Measurements from ENCODE around the gene STC2. TPM values are rescaled to one million over a fixed set of nuclear protein-coding genes. Genes with fewer than 3 reads are reported as not detected.

STC2 gene
- total RNA-seq, 1 donor from 2014 or later, result 12.2 TPM

DNA sequence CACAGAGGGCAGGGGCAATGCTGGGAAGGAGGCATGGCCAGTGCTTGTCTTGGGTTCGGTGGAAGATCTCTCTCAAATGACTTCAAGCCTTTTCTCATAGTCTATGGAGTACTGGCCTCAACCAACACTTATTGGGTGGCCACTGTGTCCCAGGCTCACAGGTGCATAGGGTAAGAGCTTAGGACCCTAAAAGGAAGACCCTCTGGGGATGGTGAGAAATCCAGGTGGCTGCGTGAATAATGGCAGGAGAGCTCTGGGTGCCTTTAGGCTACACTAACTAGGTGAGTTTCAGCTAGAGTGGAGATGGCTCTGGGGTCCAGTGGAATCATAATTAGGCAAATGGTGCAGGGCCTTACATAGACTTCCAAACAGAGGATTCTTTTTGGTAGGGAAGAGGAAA lies 9.9 kb downstream of the STC2 start:
- peaks cover 16% of the 10 kb centered on the region for H3K4me1 Mint-ChIP-seq (ENCODE audit: low read depth)
- H3K9me3 Mint-ChIP-seq (ENCODE audit: low read depth), result no peaks in the 10 kb centered on the region
- DNase-seq (ENCODE audit: low spot score, unreplicated experiment), result no peak
- H3K27ac Mint-ChIP-seq, result no peak overlapping the region
- TF ChIP-seq, protein P1, sequence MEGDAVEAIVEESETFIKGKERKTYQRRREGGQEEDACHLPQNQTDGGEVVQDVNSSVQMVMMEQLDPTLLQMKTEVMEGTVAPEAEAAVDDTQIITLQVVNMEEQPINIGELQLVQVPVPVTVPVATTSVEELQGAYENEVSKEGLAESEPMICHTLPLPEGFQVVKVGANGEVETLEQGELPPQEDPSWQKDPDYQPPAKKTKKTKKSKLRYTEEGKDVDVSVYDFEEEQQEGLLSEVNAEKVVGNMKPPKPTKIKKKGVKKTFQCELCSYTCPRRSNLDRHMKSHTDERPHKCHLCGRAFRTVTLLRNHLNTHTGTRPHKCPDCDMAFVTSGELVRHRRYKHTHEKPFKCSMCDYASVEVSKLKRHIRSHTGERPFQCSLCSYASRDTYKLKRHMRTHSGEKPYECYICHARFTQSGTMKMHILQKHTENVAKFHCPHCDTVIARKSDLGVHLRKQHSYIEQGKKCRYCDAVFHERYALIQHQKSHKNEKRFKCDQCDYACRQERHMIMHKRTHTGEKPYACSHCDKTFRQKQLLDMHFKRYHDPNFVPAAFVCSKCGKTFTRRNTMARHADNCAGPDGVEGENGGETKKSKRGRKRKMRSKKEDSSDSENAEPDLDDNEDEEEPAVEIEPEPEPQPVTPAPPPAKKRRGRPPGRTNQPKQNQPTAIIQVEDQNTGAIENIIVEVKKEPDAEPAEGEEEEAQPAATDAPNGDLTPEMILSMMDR (IDR thresholded peaks at IDR 0.05; ENCODE audit: unreplicated experiment), result no peak
- H3K36me3 Mint-ChIP-seq (ENCODE audit: insufficient read depth), result peaks cover 24% of the 10 kb centered on the region
- no peak overlapping the region for H3K4me3 Mint-ChIP-seq (ENCODE audit: low read depth)
- peaks cover 3% of the 10 kb centered on the region for H3K27me3 Mint-ChIP-seq

DNA sequence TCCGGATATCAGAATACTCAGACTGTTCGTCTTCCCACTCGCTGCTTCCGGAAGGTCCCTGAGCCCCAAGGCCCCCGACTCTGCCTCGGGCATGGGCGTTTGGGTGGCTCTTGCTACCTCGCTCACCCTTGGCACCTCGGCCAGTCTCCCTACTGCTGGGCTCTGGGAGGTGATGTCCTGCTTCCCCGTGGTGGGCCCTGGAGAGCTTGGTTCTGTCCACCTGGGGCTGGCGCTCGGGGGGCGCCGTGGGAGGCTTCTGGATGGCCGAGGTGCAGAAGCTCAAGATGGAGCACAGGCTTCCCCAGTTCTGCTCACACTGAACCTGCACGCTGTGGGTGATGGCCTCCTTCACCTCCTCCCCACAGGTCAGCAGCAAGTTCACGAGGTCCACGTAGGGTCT lies 10.4 kb downstream of the STC2 start:
- DNase-seq (ENCODE audit: low spot score, unreplicated experiment), result no peak
- Mint-ChIP-seq H3K4me3 (ENCODE audit: low read depth) (no peak overlapping the region), H3K27me3 (peaks cover 6% of the 10 kb centered on the region), H3K9me3 (ENCODE audit: low read depth) (no peaks in the 10 kb centered on the region), H3K36me3 (ENCODE audit: insufficient read depth) (peaks cover 24% of the 10 kb centered on the region), H3K4me1 (ENCODE audit: low read depth) (peaks cover 16% of the 10 kb centered on the region), H3K27ac (no peak overlapping the region)
- TF ChIP-seq, protein P1 (IDR thresholded peaks at IDR 0.05; ENCODE audit: unreplicated experiment), result no peak

DNA sequence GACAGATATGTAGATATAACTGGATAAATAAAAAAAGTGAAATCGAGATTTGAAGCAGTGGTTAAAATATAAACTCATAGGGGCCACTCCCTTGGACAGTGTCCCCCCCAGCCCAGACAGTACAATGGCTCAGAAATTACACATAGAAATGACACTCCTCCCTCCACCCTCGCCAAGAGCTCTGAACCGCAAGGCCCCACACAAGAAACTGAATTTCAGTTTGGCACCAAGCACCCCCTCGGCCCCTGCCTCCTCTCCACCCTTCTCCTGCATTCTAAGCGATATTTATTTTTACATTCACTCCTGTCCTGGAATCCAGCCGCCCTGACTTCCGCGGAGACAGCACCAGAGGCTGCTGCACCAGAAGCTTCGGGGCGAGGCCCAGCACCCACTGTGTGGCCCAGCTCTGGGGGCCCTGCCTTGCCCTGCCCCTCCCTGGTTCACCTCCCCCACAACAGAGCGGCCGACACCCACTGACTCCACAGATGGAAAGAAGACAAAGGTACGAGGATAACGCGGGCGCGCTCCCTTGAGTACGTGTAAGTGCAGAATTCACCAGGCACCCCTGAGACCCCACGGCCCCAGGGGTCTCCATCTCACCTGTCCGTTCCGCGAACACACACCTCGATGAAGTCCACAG lies 11.0 kb downstream of the STC2 start:
- DNase-seq (ENCODE audit: low spot score, unreplicated experiment), result no peak
- Mint-ChIP-seq H3K4me1 (ENCODE audit: low read depth) (peaks cover 16% of the 10 kb centered on the region), H3K27ac (no peak overlapping the region), H3K36me3 (ENCODE audit: insufficient read depth) (peaks cover 21% of the 10 kb centered on the region), H3K4me3 (ENCODE audit: low read depth) (no peak overlapping the region), H3K9me3 (ENCODE audit: low read depth) (no peaks in the 10 kb centered on the region), H3K27me3 (peaks cover 10% of the 10 kb centered on the region)
- TF ChIP-seq, protein P1 (IDR thresholded peaks at IDR 0.05; ENCODE audit: unreplicated experiment), result no peak

DNA sequence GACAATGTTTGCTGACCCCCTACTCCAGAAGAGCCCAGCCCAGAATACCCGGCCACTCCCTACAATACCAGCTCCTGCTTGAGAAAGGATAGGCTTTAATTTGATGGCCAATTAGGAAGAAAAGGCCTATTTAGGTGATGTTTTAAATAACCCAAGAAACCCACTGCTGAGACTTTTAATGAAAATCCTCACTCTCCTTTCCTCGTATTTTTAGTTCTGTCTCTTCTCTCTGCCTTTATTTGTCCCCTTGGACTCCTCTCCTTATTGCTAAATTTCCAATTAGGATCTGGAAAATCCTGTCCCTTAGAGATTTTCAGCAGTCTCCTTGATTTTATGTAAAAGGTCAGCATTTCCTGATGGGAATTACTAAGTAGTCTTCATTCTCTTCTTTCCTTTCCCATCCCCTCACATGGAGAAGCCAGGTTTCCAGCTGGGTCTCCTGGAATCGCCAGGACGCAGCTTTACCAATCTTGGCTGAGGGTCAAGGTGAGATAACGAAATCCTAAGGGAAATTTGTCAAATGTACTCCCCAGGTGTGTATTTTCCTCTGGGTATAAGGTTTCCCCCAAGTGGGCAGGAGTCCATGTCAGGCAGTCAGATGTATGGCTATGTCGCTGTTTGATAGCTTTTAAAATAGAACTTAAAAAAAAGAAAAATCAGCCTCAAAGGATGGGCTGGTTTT lies 11.7 kb downstream of the STC2 start:
- Mint-ChIP-seq H3K9me3 (ENCODE audit: low read depth) (no peaks in the 10 kb centered on the region), H3K4me3 (ENCODE audit: low read depth) (no peak overlapping the region), H3K36me3 (ENCODE audit: insufficient read depth) (peaks cover 21% of the 10 kb centered on the region), H3K4me1 (ENCODE audit: low read depth) (peaks cover 16% of the 10 kb centered on the region), H3K27me3 (peaks cover 16% of the 10 kb centered on the region), H3K27ac (no peak overlapping the region)
- DNase-seq (ENCODE audit: low spot score, unreplicated experiment), result no peak
- TF ChIP-seq, protein P1 (IDR thresholded peaks at IDR 0.05; ENCODE audit: unreplicated experiment), result no peak

DNA sequence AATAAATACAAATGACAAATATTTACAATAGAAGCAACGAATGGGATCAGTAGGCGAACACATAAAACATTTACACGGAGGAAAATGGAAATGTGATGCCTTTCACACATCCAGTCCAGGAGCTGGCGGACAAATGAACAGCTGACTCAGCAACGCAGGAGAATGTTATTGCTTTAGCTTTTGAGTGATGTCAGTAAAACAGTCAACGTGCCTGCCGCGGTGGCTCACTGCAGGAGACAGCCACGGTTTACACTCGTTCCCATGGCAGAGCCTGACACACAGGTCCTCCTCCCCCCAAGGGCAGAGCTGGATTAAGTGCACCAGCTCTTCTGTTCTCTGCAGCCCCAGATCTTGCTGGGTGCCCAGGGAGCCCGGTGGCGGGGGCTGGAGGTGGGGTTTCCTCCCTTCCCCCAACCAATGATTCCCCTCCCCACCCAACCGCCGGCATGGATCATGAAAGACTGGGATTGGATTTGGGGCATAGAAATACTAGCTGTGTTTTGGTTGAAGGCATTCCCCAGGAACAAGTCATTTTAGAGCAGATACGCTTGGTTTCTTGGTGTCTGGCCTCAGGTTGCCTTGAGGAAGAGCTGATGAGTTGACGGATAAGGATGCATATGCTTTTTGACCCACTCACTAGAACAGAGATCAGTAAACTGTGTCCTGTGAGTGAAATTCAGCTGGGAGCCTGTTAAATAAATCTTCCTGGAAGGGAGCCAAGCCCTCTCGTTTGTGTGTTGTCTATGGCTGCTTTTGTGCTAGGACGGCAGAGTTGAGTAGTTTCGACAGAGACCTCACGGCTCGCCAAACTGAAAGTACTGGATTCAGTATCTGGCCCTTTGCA lies 12.5 kb downstream of the STC2 start:
- peaks cover 19% of the 10 kb centered on the region for H3K27me3 Mint-ChIP-seq
- no peak overlapping the region for H3K27ac Mint-ChIP-seq
- H3K4me3 Mint-ChIP-seq (ENCODE audit: low read depth), result no peak overlapping the region
- no peak for DNase-seq (ENCODE audit: low spot score, unreplicated experiment)
- TF ChIP-seq, protein P1 (IDR thresholded peaks at IDR 0.05; ENCODE audit: unreplicated experiment), result no peak
- H3K4me1 Mint-ChIP-seq (ENCODE audit: low read depth), result peaks cover 16% of the 10 kb centered on the region
- no peaks in the 10 kb centered on the region for H3K9me3 Mint-ChIP-seq (ENCODE audit: low read depth)
- peaks cover 21% of the 10 kb centered on the region for H3K36me3 Mint-ChIP-seq (ENCODE audit: insufficient read depth)

Data from progenitor cell of endocrine pancreas (in vitro differentiated cells).